Prostate gland (tissue), 2 donors: Measurements from ENCODE around the gene VDR. TPM values are rescaled to one million over a fixed set of nuclear protein-coding genes. Genes with fewer than 3 reads are reported as not detected.

ENCODE experiments used
- DNase-seq: peaks from one replicate; pipeline ENCODE4 v3.0.0-alpha.2; 2019; ENCODE audit warnings: low spot score
- H3K27ac ChIP-seq, 2 donors: fragments of 200-600 bp; sonication (generic); 2 replicates each; pipeline ENCODE4 v1.5.1; 2017 to 2019
- H3K27me3 ChIP-seq: fragments of 200-600 bp; sonication (generic); replicated peaks from 2 replicates; pipeline ENCODE4 v1.5.1; 2019; ENCODE audit not compliant: insufficient read depth
- H3K36me3 ChIP-seq, 2 donors: fragments of 200-600 bp; sonication (generic); 1 replicate in 1 of 2; 2 replicates in 1 of 2; pipeline versions ENCODE4 v1.5.1 to v1.8.1; 2017 to 2019
- H3K4me1 ChIP-seq: fragments of 200-600 bp; sonication (generic); replicated peaks from 2 replicates; pipeline ENCODE4 v1.5.1; 2019
- H3K4me3 ChIP-seq, 2 donors: fragments of 200-600 bp; sonication (generic); 2 replicates each; pipeline ENCODE4 v1.5.1; 2017 to 2019
- H3K9me3 ChIP-seq: fragments of 200-600 bp; sonication (generic); 2 replicates; pipeline ENCODE4 v1.5.1; 2017
- POLR2A ChIP-seq: fragments of 450-650 bp; IDR thresholded peaks from one replicate; pipeline ENCODE4 v1.6.1; 2016; ENCODE audit warnings: antibody characterized with exemption, mild to moderate bottlenecking
- POLR2AphosphoS5 ChIP-seq: sonication (generic); formaldehyde crosslinking; IDR thresholded peaks from one replicate; pipeline ENCODE4 v1.6.1; 2017; ENCODE audit warnings: antibody characterized with exemption
- WGBS: methylation state at CpG from one replicate; pipeline ENCODE4 v1.1.5; 2018; 5-methylcytosine and 5-hydroxymethylcytosine counted together
- intact Hi-C: fragments of 100-400 bp; cut with DNase I; formaldehyde crosslinking; loops from one replicate; pipeline ENCODE4 v1.14.2; 2022
- total RNA-seq, 2 donors: library from RNA; depleted of rRNA; stranded (reverse); fragments of >200 nt; gene quantifications; one replicate each; pipeline ENCODE4 v1.1.0, GENCODE V29; 2016
- TF ChIP-seq, protein P1 (sequence below), 4 experiments: fragments of 200-600 bp in 2 of 4; fragments of 450-650 bp in 2 of 4; sonication (generic) in 2 of 4; IDR thresholded peaks; 1 replicate in 3 of 4; 2 replicates in 1 of 4; pipeline ENCODE4 v1.5.1; 2016 to 2019; ENCODE audit warnings: antibody characterized with exemption in 4 of 4, mild to moderate bottlenecking in 2 of 4, moderate library complexity in 2 of 4

VDR gene
- total RNA-seq, 2 donors from 2014 or later: 3.4 to 4.3 TPM

DNA sequence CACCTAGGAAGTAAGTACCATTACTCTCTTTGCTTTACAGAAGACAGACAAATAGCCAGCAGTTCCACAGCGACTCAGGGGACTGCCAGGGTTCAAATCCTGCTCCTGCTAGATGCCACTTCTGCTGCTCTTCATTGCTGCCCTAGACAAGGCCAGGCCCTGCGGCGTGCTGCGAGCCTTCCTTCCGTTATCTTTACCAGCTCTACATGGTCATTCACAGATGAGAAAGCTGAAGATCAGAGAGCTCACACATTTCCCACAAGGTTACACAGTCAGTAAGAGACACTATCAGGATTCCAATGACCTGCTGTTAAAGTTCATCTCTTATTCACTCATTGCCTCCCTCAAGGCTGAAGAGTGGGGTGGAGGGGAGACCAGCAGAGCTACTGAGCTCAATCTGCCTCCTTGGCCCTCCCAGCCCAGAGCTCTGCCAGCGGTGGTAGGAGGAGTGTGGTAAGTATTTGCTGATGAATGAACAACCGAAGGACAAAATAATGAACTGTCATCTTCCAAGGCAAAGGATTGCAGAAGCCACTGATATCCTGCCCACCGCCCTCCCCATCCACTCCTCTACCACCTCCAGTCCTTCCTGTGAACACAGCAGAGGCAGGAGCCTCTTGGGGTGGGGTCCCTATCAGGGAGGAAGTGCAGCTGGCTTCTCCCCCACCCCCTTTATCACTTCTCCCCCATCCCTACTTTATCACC is 70.4 kb downstream of the VDR start:
- no peak for TF ChIP-seq POLR2A
- TF ChIP-seq, protein P1, sequence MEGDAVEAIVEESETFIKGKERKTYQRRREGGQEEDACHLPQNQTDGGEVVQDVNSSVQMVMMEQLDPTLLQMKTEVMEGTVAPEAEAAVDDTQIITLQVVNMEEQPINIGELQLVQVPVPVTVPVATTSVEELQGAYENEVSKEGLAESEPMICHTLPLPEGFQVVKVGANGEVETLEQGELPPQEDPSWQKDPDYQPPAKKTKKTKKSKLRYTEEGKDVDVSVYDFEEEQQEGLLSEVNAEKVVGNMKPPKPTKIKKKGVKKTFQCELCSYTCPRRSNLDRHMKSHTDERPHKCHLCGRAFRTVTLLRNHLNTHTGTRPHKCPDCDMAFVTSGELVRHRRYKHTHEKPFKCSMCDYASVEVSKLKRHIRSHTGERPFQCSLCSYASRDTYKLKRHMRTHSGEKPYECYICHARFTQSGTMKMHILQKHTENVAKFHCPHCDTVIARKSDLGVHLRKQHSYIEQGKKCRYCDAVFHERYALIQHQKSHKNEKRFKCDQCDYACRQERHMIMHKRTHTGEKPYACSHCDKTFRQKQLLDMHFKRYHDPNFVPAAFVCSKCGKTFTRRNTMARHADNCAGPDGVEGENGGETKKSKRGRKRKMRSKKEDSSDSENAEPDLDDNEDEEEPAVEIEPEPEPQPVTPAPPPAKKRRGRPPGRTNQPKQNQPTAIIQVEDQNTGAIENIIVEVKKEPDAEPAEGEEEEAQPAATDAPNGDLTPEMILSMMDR (IDR thresholded peaks at IDR 0.05): no peak
- no peak for TF ChIP-seq POLR2AphosphoS5
- H3K4me1 ChIP-seq: peaks cover 2% of the 10 kb centered on the region
- no peaks in the 10 kb centered on the region for H3K27me3 ChIP-seq
- DNase-seq: no peak
- 90% methylated on average over 8 of the region's 8 CpGs for WGBS
- H3K4me3 ChIP-seq: no peak overlapping the region
- no peak overlapping the region for H3K27ac ChIP-seq
- H3K36me3 ChIP-seq: no peaks in the 10 kb centered on the region
- no peaks in the 10 kb centered on the region for H3K9me3 ChIP-seq
- intact Hi-C loops: no loop called here

DNA sequence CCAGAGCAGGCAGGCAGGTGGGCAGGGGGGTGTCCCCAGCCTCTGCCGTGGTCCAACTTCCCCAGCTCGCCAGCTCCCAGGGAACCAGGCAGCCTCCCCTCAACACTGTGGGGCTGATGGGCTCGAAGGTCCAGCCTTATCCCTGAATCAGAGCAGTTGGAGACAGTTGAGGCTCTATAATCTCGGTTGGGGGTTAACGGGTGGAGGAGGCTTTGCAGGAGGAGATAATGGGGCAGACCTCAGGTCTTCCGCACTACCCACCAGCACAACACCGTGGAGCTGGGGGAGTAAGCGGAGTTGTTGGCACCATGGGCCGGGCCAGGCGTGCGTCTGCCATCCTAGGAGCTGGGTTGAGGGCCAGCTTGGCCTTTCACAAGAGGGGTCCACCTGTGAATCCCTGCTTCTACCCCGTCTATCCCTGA is 71.2 kb downstream of the VDR start:
- no peak overlapping the region for H3K27ac ChIP-seq
- no peaks in the 10 kb centered on the region for H3K36me3 ChIP-seq
- intact Hi-C loops: no loop called here
- no peak for DNase-seq
- TF ChIP-seq POLR2A (no peak), POLR2AphosphoS5 (no peak)
- TF ChIP-seq, protein P1 (IDR thresholded peaks at IDR 0.05): no peak
- peaks cover 3% of the 10 kb centered on the region for H3K4me1 ChIP-seq
- H3K4me3 ChIP-seq: no peak overlapping the region
- no peaks in the 10 kb centered on the region for H3K9me3 ChIP-seq
- H3K27me3 ChIP-seq: no peaks in the 10 kb centered on the region
- 89% methylated on average over 12 of the region's 12 CpGs for WGBS

DNA sequence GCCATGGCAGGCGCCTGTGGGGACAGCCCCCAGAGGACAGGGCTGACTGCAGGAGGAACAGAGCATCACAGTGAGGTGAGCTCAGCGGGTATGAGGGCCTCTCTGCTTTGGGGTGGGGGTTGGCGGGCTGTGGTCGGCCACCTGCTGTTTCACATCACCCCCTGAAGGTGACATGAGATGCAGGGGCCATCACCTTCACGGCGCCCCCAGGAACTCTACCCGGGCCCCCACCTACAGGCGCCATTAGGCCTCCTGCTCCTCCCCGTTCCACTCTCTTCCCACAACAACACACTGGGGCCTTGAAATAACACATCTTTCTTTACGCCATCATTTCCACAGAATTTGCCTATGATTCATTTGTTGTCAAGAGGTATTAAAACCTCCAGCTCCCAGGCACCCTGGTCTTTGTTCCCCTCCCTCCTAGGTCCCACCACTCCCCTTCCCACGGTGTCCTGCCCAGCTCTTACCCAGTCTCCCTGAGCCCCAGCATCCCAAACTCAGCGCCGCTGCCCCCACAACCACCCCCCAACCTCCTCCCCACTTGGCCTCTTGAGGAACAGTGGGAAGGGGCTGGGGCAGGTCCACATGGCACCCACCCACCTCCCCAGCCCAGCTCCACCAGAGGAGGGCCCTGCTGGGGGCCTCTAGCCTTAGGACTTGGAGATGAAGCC is 72.4 kb downstream of the VDR start:
- no peak for TF ChIP-seq POLR2AphosphoS5
- TF ChIP-seq POLR2A: no peak
- TF ChIP-seq, protein P1 (IDR thresholded peaks at IDR 0.05): no peak
- WGBS: 92% methylated on average over 13 of the region's 13 CpGs
- intact Hi-C loops: no loop called here

DNA sequence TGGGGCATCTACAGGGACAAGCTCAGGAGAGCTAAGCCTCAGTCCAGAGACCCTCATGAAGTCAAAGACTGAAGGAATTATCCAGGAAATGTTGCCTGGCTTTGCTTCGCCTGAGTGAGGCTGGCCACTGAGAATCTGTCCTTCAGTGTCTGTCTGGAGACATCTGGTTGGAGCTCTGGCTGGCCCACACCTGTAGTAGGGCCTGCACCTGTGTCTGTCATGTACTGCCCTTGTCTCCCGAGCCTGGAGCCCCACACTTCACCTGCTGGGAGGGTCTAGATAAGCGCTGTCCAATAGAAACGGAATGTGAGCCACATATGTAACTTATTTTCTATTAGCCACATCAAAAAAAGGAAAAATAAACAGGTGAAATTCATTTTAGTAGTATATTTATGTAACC is 75.2 kb downstream of the VDR start:
- no peak for DNase-seq
- intact Hi-C loops: no loop called here
- Histone ChIP-seq H3K36me3 (no peaks in the 10 kb centered on the region), H3K9me3 (no peaks in the 10 kb centered on the region), H3K27ac (peak overlapping the region; percentile 58 to 66), H3K27me3 (no peaks in the 10 kb centered on the region), H3K4me3 (no peak overlapping the region), H3K4me1 (peaks cover 3% of the 10 kb centered on the region)
- no peak for TF ChIP-seq POLR2AphosphoS5
- TF ChIP-seq, protein P1 (IDR thresholded peaks at IDR 0.05): no peak
- no peak for TF ChIP-seq POLR2A
- 79% methylated on average over 4 of the region's 4 CpGs for WGBS

More for the DNA sequence above, 72.4 kb downstream of the VDR start:
- DNase-seq: no peak
- no peak overlapping the region for H3K4me3 ChIP-seq
- peaks cover 3% of the 10 kb centered on the region for H3K4me1 ChIP-seq
- no peaks in the 10 kb centered on the region for H3K9me3 ChIP-seq
- H3K36me3 ChIP-seq: no peaks in the 10 kb centered on the region
- no peak overlapping the region for H3K27ac ChIP-seq
- H3K27me3 ChIP-seq: no peaks in the 10 kb centered on the region
